ENCODE results near the gene CALML3. TPM values are rescaled to one million over a fixed set of nuclear protein-coding genes. Genes with fewer than 3 reads are reported as not detected.

The CALML3 gene
- total RNA-seq, 6 donors from 2014 or later, result not detected

DNA sequence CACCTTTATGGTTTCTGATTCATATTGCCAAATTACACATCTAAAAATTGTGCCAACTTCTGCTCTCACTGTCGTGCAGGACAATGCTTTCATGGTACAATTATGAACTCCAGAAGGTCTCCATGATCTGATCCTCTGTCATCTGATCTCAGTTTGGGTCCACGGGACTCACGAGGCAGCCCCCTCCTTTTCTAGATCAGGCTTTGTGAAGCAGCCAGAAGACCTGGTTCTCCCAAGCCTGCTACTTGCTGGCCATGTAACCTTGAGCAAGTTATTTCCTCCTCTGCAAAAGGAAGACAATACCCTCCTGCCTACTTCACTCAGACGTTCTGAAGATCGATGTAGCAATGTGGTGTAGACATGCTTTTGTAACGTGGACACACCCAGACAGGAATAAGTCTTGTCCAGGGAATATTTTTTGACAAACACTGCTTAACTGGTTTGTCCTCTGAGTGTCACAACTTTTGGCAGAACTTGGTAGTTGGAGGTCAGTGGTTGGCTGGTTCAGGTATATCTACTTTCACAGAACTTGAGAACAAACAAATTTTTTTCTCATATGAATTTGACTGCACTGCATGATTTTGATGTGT, 19.6 kb downstream of the CALML3 start:
- H3K9me3 ChIP-seq, result peaks cover 0 to 6% (median 2%) of the 10 kb centered on the region in 4 donors
- H3K27ac ChIP-seq, result no peak overlapping the region
- DNase-seq, result no peak
- TF ChIP-seq POLR2A (IDR thresholded peaks at IDR 0.05), result no peak
- no peak for TF ChIP-seq POLR2AphosphoS5 (IDR thresholded peaks at IDR 0.05)
- TF ChIP-seq, protein P1, sequence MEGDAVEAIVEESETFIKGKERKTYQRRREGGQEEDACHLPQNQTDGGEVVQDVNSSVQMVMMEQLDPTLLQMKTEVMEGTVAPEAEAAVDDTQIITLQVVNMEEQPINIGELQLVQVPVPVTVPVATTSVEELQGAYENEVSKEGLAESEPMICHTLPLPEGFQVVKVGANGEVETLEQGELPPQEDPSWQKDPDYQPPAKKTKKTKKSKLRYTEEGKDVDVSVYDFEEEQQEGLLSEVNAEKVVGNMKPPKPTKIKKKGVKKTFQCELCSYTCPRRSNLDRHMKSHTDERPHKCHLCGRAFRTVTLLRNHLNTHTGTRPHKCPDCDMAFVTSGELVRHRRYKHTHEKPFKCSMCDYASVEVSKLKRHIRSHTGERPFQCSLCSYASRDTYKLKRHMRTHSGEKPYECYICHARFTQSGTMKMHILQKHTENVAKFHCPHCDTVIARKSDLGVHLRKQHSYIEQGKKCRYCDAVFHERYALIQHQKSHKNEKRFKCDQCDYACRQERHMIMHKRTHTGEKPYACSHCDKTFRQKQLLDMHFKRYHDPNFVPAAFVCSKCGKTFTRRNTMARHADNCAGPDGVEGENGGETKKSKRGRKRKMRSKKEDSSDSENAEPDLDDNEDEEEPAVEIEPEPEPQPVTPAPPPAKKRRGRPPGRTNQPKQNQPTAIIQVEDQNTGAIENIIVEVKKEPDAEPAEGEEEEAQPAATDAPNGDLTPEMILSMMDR (IDR thresholded peaks at IDR 0.05), result no peak
- TF ChIP-seq EP300 (IDR thresholded peaks at IDR 0.05), result no peak
- no peak overlapping the region for H3K4me3 ChIP-seq
- H3K4me1 ChIP-seq, result peaks cover 40 to 54% (median 46%) of the 10 kb centered on the region in 4 donors
- no peaks in the 10 kb centered on the region for H3K27me3 ChIP-seq
- ATAC-seq (ENCODE audit: low FRiP score in 2 of 2), result no peak
- WGBS, 2 donors, result 50 to 67% methylated on average over 6 of the region's 6 CpGs
- H3K36me3 ChIP-seq, result no peaks in the 10 kb centered on the region

DNA sequence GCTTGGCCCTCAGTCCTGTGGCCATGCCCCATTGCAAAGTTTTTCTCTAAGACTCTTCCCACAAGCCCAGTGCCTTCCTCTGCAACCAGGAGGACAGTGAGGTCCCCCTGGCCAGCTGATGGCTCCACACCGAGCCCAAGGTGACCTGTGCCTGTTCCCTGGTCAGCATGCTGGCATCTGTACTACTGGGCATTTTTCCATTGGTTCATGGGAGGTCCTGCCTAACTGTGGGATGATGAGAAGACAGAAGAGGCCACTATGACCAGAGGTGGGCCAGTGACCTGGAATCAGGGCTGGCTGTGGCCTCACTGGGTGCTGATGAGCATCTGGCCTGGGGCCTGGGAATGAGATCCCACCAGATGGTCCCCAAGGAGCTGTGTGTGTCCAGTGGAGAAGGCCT, 20.2 kb downstream of the CALML3 start:
- no peak for DNase-seq
- 86 to 89% methylated on average over 1 of the region's 1 CpG for WGBS, 2 donors

DNA sequence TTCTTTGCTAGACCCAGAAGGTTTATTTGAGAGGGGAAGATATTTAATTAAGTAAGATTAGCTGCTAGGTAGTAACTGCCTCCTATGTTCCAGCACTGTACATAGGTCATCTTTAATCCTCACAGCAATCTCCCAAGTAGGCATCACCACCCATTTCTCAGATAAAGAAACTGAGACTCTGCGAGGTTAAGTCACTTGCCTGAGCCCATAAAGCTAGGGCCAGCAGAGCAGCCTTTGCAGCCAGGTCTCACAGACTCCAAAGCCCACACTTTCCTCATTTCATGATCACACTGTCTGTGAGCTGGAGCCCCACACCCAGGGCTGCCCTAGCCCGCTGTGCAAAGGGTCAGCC, 20.6 kb downstream of the CALML3 start:
- ATAC-seq (ENCODE audit: low FRiP score in 2 of 2) (no peak), DNase-seq (no peak)
- Histone ChIP-seq H3K36me3 (no peaks in the 10 kb centered on the region), H3K4me1 (peaks cover 40 to 65% (median 51%) of the 10 kb centered on the region in 4 donors), H3K4me3 (no peak overlapping the region), H3K27ac (peak overlapping the region; percentile 82 to 90 (median 86)), H3K27me3 (no peaks in the 10 kb centered on the region), H3K9me3 (peaks cover 0 to 6% (median 2%) of the 10 kb centered on the region in 4 donors)
- TF ChIP-seq, protein P1 (IDR thresholded peaks at IDR 0.05), result no peak
- TF ChIP-seq POLR2AphosphoS5 (IDR thresholded peaks at IDR 0.05), result no peak
- no peak for TF ChIP-seq EP300 (IDR thresholded peaks at IDR 0.05)
- 90% methylated on average over 2 of the region's 2 CpGs for WGBS, 2 donors

More for the DNA sequence above, 20.2 kb downstream of the CALML3 start:
- Histone ChIP-seq H3K36me3 (no peaks in the 10 kb centered on the region), H3K27ac (peak overlapping the region in 3 of 4 donors; percentile 86 to 90 (median 86)), H3K4me3 (no peak overlapping the region), H3K27me3 (no peaks in the 10 kb centered on the region), H3K9me3 (peaks cover 0 to 6% (median 2%) of the 10 kb centered on the region in 4 donors), H3K4me1 (peaks cover 40 to 61% (median 50%) of the 10 kb centered on the region in 4 donors)
- ATAC-seq (ENCODE audit: low FRiP score in 2 of 2), result no peak
- TF ChIP-seq EP300 (IDR thresholded peaks at IDR 0.05) (no peak), POLR2AphosphoS5 (IDR thresholded peaks at IDR 0.05) (no peak), POLR2A (IDR thresholded peaks at IDR 0.05) (no peak)
- TF ChIP-seq, protein P1 (IDR thresholded peaks at IDR 0.05), result no peak

DNA sequence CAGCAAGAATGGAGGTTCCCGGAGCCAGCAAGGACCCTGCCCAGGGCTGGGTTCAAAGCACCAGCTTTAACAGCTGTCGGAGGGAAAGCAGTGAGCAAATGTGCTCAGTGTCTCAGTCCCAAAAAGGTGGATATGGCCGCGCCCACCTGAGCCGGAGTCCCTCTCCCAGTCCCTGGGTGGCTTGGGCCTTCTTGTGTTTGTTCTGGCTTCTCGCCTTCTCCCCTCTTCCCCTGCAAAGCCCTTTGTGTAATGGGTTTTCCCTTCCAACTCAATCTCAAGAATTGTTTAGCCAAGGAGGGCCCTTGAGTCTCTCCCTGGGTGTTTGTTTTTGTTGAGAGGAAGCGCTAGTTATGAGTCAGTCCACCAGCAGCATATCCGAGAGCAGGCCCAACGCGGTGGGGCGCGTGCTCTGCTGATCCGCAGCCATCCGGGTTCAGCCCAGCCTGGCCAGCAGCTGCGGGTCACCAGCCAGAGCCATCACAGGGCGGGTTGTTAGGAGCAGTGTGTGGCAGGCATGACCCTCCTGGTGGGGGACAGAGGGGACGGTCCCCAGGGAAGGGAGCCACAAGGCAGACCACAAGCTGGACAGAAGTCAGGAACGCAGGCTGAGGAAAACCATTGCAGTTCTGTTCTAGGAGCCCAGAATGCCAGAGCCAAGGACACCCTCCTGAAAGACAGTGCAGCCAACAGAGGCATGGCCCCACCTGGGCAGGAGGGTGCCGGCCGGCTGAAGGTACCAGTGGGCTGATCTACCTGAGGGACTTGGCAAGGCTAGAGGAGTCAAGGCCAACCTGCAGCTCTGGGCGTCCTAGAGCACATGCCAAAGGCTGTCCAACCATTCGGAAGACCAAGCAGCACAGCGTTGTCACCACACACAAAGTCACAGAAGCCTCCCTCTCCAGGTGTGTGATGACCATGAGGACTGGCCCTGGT, 21.3 kb downstream of the CALML3 start:
- H3K36me3 ChIP-seq, result no peaks in the 10 kb centered on the region
- H3K4me3 ChIP-seq, result no peak overlapping the region
- peaks cover 0 to 6% (median 2%) of the 10 kb centered on the region in 4 donors for H3K9me3 ChIP-seq
- H3K27me3 ChIP-seq, result no peaks in the 10 kb centered on the region
- peak; percentile 63 to 85 for DNase-seq
- peak overlapping the region; percentile 82 to 90 (median 86) for H3K27ac ChIP-seq
- TF ChIP-seq EP300 (IDR thresholded peaks at IDR 0.05), result peak in 1 of 4 donors; percentile 57
- peak in 1 of 4 donors; percentile 29 for TF ChIP-seq POLR2A (IDR thresholded peaks at IDR 0.05)
- TF ChIP-seq POLR2AphosphoS5 (IDR thresholded peaks at IDR 0.05), result peak in 1 of 2 donors; percentile 67
- TF ChIP-seq, protein P1 (IDR thresholded peaks at IDR 0.05), result no peak
- peak; percentile 71 for ATAC-seq (ENCODE audit: low FRiP score in 2 of 2)
- peaks cover 40 to 71% (median 51%) of the 10 kb centered on the region in 4 donors for H3K4me1 ChIP-seq
- WGBS, 2 donors, result 56 to 62% methylated on average over 16 to 23 of the region's 23 CpGs
